HUES64 (cell line): ENCODE results near the gene KDM4B.

Experiments used
- H3K27ac ChIP-seq: 2 replicates; pipeline ENCODE4 v1.7.0; 2013; ENCODE audit warnings: low read depth, low read length, inconsistent platforms
- H3K27me3 ChIP-seq: 2 replicates; pipeline ENCODE4 v1.6.1; 2013; ENCODE audit warnings: mild to moderate bottlenecking, low read length; ENCODE audit not compliant: insufficient read depth
- H3K36me3 ChIP-seq: 2 replicates; pipeline ENCODE4 v1.6.1; 2013; ENCODE audit warnings: mild to moderate bottlenecking, low read length; ENCODE audit not compliant: insufficient read depth
- H3K4me1 ChIP-seq: 2 replicates; pipeline ENCODE4 v1.6.1; 2013; ENCODE audit warnings: mild to moderate bottlenecking, low read length, moderate library complexity; ENCODE audit not compliant: insufficient read depth
- H3K4me3 ChIP-seq: 2 replicates; pipeline ENCODE4 v1.5.1; 2013; ENCODE audit warnings: mild to moderate bottlenecking, low read length, moderate library complexity
- H3K9ac ChIP-seq: 2 replicates; pipeline ENCODE4 v1.6.1; 2013; ENCODE audit warnings: mild to moderate bottlenecking, low read depth, low read length
- H3K9me3 ChIP-seq: 2 replicates; pipeline ENCODE4 v1.6.1; 2013; ENCODE audit warnings: low read depth, low read length; ENCODE audit not compliant: insufficient read depth
- WGBS: fragments of 150-250, 120-280 bp; methylation state at CpG from one replicate; pipeline ENCODE4 v1.1.7; 2013; ENCODE audit warnings: missing lambda C conversion rate; 5-methylcytosine and 5-hydroxymethylcytosine counted together

The KDM4B gene

GRCh38 chr19:5128251-5128935 is 159.5 kb downstream of the KDM4B start:
- Histone ChIP-seq H3K9me3 (no peaks in the 10 kb centered on the region), H3K27me3 (no peaks in the 10 kb centered on the region), H3K4me3 (no peak overlapping the region), H3K27ac (peak overlapping the region; percentile 40; the same call in 1 of the 2 replicates), H3K9ac (no peak overlapping the region), H3K36me3 (peaks cover 1% of the 10 kb centered on the region; the same call in 1 of the 2 replicates), H3K4me1 (peaks cover 29% of the 10 kb centered on the region)
- 58% methylated on average over 25 of the region's 25 CpGs for WGBS

- Histone ChIP-seq H3K36me3 (peaks cover 7% of the 10 kb centered on the region; the same call in 1 of the 2 replicates), H3K9me3 (no peaks in the 10 kb centered on the region), H3K4me3 (no peak overlapping the region), H3K9ac (no peak overlapping the region), H3K27ac (no peak overlapping the region), H3K4me1 (peaks cover 26% of the 10 kb centered on the region), H3K27me3 (no peaks in the 10 kb centered on the region)
- WGBS, result 54% methylated on average over 9 of the region's 9 CpGs
Observed at GRCh38 chr19:5128936-5129389, 160.1 kb downstream of the KDM4B start.

- no peak overlapping the region for H3K9ac ChIP-seq
Observed at GRCh38 chr19:5129691-5130090, 160.8 kb downstream of the KDM4B start.

GRCh38 chr19:5130371-5131030 is 161.6 kb downstream of the KDM4B start:
- no peak overlapping the region; the same call in 1 of the 2 replicates for H3K9ac ChIP-seq
- H3K27ac ChIP-seq, result peak overlapping the region; percentile 73; the same call in 1 of the 2 replicates
- H3K36me3 ChIP-seq, result peaks cover 21% of the 10 kb centered on the region; the same call in 1 of the 2 replicates
- peaks cover 24% of the 10 kb centered on the region for H3K4me1 ChIP-seq
- no peak overlapping the region for H3K4me3 ChIP-seq
- no peaks in the 10 kb centered on the region for H3K27me3 ChIP-seq
- no peaks in the 10 kb centered on the region for H3K9me3 ChIP-seq
- WGBS, result 92% methylated on average over 27 of the region's 27 CpGs

More at GRCh38 chr19:5129691-5130090, 160.8 kb downstream of the KDM4B start:
- Histone ChIP-seq H3K9me3 (no peaks in the 10 kb centered on the region), H3K4me1 (peaks cover 26% of the 10 kb centered on the region), H3K4me3 (no peak overlapping the region), H3K36me3 (peaks cover 13% of the 10 kb centered on the region; the same call in 1 of the 2 replicates), H3K27ac (no peak overlapping the region; the same call in 1 of the 2 replicates), H3K27me3 (no peaks in the 10 kb centered on the region)
- 91% methylated on average over 13 of the region's 13 CpGs for WGBS

- H3K27me3 ChIP-seq, result no peaks in the 10 kb centered on the region
- no peak overlapping the region for H3K4me3 ChIP-seq
- H3K4me1 ChIP-seq, result peaks cover 24% of the 10 kb centered on the region
- H3K9ac ChIP-seq, result no peak overlapping the region; the same call in 1 of the 2 replicates
- WGBS, result 80% methylated on average over 21 of the region's 21 CpGs
- H3K9me3 ChIP-seq, result no peaks in the 10 kb centered on the region
- H3K36me3 ChIP-seq, result peaks cover 23% of the 10 kb centered on the region; the same call in 1 of the 2 replicates
- H3K27ac ChIP-seq, result peak overlapping the region; percentile 73; the same call in 1 of the 2 replicates
Observed at GRCh38 chr19:5131031-5131505, 162.2 kb downstream of the KDM4B start.

- Histone ChIP-seq H3K36me3 (peaks cover 26% of the 10 kb centered on the region; the same call in 1 of the 2 replicates), H3K9me3 (no peaks in the 10 kb centered on the region), H3K4me3 (no peak overlapping the region), H3K9ac (peak overlapping the region; percentile 63), H3K27me3 (no peaks in the 10 kb centered on the region), H3K27ac (peak overlapping the region; percentile 77), H3K4me1 (peaks cover 24% of the 10 kb centered on the region)
- 73% methylated on average over 21 of the region's 25 CpGs for WGBS
Observed at GRCh38 chr19:5131506-5132205, 162.7 kb downstream of the KDM4B start.

GRCh38 chr19:5132206-5132560 is 163.3 kb downstream of the KDM4B start:
- no peak overlapping the region for H3K4me3 ChIP-seq
- peaks cover 24% of the 10 kb centered on the region for H3K4me1 ChIP-seq
- H3K9me3 ChIP-seq, result no peaks in the 10 kb centered on the region
- H3K27me3 ChIP-seq, result no peaks in the 10 kb centered on the region
- 48% methylated on average over 8 of the region's 8 CpGs for WGBS
- peak overlapping the region; percentile 77 for H3K27ac ChIP-seq
- peak overlapping the region; percentile 63 for H3K9ac ChIP-seq
- H3K36me3 ChIP-seq, result peaks cover 30% of the 10 kb centered on the region; the same call in 1 of the 2 replicates

- peak overlapping the region; percentile 28 for H3K27ac ChIP-seq
- WGBS, result 92% methylated on average over 27 of the region's 27 CpGs
Observed at GRCh38 chr19:5132698-5133651, 164.1 kb downstream of the KDM4B start.

GRCh38 chr19:5133986-5134595 is 165.2 kb downstream of the KDM4B start:
- Histone ChIP-seq H3K4me3 (no peak overlapping the region), H3K4me1 (peaks cover 23% of the 10 kb centered on the region), H3K27me3 (no peaks in the 10 kb centered on the region), H3K9ac (no peak overlapping the region), H3K36me3 (peaks cover 47% of the 10 kb centered on the region), H3K9me3 (no peaks in the 10 kb centered on the region), H3K27ac (no peak overlapping the region)
- 95% methylated on average over 30 of the region's 30 CpGs for WGBS

More at GRCh38 chr19:5132698-5133651, 164.1 kb downstream of the KDM4B start:
- peaks cover 24% of the 10 kb centered on the region for H3K4me1 ChIP-seq
- H3K27me3 ChIP-seq, result no peaks in the 10 kb centered on the region
- H3K9me3 ChIP-seq, result no peaks in the 10 kb centered on the region
- H3K4me3 ChIP-seq, result no peak overlapping the region
- peaks cover 36% of the 10 kb centered on the region; the same call in 1 of the 2 replicates for H3K36me3 ChIP-seq
- H3K9ac ChIP-seq, result no peak overlapping the region; the same call in 1 of the 2 replicates

- no peak overlapping the region for H3K9ac ChIP-seq
- peaks cover 53% of the 10 kb centered on the region for H3K36me3 ChIP-seq
- H3K9me3 ChIP-seq, result no peaks in the 10 kb centered on the region
- no peak overlapping the region for H3K27ac ChIP-seq
- no peak overlapping the region for H3K4me3 ChIP-seq
- H3K4me1 ChIP-seq, result peaks cover 20% of the 10 kb centered on the region
- H3K27me3 ChIP-seq, result no peaks in the 10 kb centered on the region
- 94% methylated on average over 10 of the region's 10 CpGs for WGBS
Observed at GRCh38 chr19:5134691-5135090, 165.8 kb downstream of the KDM4B start.
